ENCODE data around the gene MORN1. TPM values are rescaled to one million over a fixed set of nuclear protein-coding genes. Genes with fewer than 3 reads are reported as not detected.
"Not testable (repeated sequence)": the region's sequence is repeated elsewhere in the genome, so short reads cannot be mapped to it uniquely, and the experiment has no call there.

The MORN1 gene
- total RNA-seq, 1 donor from 2014 or later, result 12.7 TPM

GRCh38 chr1:2330519-2331199, 60.7 kb downstream of the MORN1 start:
- DNase-seq (ENCODE audit: extremely low spot score, unreplicated experiment), result no peak
- TF ChIP-seq, protein P1, sequence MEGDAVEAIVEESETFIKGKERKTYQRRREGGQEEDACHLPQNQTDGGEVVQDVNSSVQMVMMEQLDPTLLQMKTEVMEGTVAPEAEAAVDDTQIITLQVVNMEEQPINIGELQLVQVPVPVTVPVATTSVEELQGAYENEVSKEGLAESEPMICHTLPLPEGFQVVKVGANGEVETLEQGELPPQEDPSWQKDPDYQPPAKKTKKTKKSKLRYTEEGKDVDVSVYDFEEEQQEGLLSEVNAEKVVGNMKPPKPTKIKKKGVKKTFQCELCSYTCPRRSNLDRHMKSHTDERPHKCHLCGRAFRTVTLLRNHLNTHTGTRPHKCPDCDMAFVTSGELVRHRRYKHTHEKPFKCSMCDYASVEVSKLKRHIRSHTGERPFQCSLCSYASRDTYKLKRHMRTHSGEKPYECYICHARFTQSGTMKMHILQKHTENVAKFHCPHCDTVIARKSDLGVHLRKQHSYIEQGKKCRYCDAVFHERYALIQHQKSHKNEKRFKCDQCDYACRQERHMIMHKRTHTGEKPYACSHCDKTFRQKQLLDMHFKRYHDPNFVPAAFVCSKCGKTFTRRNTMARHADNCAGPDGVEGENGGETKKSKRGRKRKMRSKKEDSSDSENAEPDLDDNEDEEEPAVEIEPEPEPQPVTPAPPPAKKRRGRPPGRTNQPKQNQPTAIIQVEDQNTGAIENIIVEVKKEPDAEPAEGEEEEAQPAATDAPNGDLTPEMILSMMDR (IDR thresholded peaks at IDR 0.05), result no peak
- Mint-ChIP-seq H3K27ac (ENCODE audit: unreplicated experiment) (no peak overlapping the region), H3K4me1 (ENCODE audit: unreplicated experiment) (peaks cover 1% of the 10 kb centered on the region), H3K27me3 (ENCODE audit: unreplicated experiment) (no peaks in the 10 kb centered on the region), H3K9me3 (ENCODE audit: unreplicated experiment) (no peaks in the 10 kb centered on the region), H3K4me3 (ENCODE audit: unreplicated experiment) (no peak overlapping the region), H3K36me3 (ENCODE audit: unreplicated experiment) (no peaks in the 10 kb centered on the region)

DNA sequence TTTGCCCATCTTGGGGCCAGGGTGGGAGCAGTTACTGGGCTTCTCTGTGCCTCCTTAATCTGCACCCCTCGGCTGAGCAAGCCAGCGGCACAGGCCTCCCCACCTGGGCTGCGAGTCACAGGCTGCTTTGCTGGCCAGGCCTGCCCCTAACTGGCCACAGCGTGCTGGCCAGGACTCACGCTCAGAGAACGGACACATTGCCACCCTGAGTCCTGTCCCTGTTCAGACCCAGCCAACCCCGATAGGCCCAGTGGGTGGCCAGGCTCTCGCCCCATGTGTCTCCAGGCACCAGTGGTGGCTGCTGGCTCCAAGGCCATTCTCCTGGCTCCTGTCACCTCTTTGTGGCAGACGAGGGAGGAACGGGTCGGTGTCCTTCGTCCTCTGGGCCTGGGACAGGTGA, 61.3 kb downstream of the MORN1 start:
- peaks cover 1% of the 10 kb centered on the region for H3K4me1 Mint-ChIP-seq (ENCODE audit: unreplicated experiment)
- peaks cover 2% of the 10 kb centered on the region for H3K27me3 Mint-ChIP-seq (ENCODE audit: unreplicated experiment)
- TF ChIP-seq, protein P1 (IDR thresholded peaks at IDR 0.05), result no peak
- H3K36me3 Mint-ChIP-seq (ENCODE audit: unreplicated experiment), result no peaks in the 10 kb centered on the region
- H3K9me3 Mint-ChIP-seq (ENCODE audit: unreplicated experiment), result no peaks in the 10 kb centered on the region
- DNase-seq (ENCODE audit: extremely low spot score, unreplicated experiment), result no peak
- H3K4me3 Mint-ChIP-seq (ENCODE audit: unreplicated experiment), result no peak overlapping the region
- H3K27ac Mint-ChIP-seq (ENCODE audit: unreplicated experiment), result no peak overlapping the region

DNA sequence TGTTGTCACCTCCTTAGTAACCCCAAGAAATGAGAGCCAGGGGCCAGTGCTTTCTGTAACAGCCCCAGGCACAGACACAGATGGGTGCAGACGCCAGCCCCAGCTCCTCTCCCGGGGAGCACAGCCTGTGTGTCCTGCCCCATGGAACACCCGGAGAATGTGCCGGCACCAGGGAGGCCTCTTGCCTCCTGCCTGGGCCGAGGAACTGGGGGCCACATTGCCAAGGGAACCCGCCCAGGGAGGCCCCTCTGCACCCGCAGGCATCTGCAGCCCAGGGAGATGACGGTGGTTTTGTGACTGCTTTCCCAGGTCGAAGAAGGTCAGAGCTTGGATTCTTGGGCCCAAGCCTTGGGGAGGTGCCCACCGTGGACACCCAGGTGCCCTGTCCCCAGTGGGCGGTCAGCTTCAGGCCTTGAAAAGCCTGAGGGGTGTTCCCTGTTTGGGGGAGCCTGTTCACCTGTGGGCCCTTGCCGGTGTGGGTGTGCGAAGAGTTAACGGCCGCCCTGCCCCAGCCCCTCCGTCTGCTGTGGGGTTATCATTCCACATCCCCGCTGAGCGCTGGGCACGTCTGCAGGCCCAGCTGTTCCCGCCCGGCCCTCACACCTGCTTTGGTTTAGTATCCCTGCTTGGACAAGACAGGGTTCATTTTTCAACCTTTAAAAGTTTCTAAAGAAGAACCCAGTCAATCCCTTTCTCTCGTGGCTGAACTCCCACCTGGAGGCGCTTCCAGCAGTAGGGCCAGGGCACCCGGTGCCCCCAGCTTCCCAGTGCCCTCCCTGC, 62.5 kb downstream of the MORN1 start:
- H3K9me3 Mint-ChIP-seq (ENCODE audit: unreplicated experiment), result no peaks in the 10 kb centered on the region
- peaks cover 3% of the 10 kb centered on the region for H3K27me3 Mint-ChIP-seq (ENCODE audit: unreplicated experiment)
- DNase-seq (ENCODE audit: extremely low spot score, unreplicated experiment), result no peak
- no peak overlapping the region for H3K27ac Mint-ChIP-seq (ENCODE audit: unreplicated experiment)
- TF ChIP-seq, protein P1 (IDR thresholded peaks at IDR 0.05), result no peak
- H3K4me1 Mint-ChIP-seq (ENCODE audit: unreplicated experiment), result peaks cover 4% of the 10 kb centered on the region
- no peak overlapping the region for H3K4me3 Mint-ChIP-seq (ENCODE audit: unreplicated experiment)
- no peaks in the 10 kb centered on the region for H3K36me3 Mint-ChIP-seq (ENCODE audit: unreplicated experiment)

DNA sequence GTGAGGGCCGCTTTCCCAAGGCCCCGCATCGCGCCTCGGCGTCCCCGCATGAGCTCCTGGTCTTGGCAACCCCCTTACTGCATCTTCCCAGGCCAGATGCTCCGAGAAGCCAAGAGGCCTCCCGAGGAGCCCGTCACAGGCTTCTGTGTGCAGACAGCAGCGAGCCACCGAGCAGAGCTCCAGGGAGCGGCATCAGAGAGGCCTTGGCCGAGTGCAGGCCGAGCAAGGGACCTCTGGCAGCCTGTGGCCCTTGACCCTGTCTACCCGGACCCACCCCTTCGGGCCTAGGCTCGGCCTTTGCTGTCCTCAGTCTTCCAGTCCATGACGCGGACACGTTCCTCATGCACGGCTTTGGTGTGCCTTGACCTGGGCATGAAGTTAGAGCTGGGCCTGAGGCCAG, 63.5 kb downstream of the MORN1 start:
- H3K27me3 Mint-ChIP-seq (ENCODE audit: unreplicated experiment), result peaks cover 3% of the 10 kb centered on the region
- H3K9me3 Mint-ChIP-seq (ENCODE audit: unreplicated experiment), result no peaks in the 10 kb centered on the region
- H3K4me3 Mint-ChIP-seq (ENCODE audit: unreplicated experiment), result no peak overlapping the region
- DNase-seq (ENCODE audit: extremely low spot score, unreplicated experiment), result no peak
- H3K36me3 Mint-ChIP-seq (ENCODE audit: unreplicated experiment), result no peaks in the 10 kb centered on the region
- TF ChIP-seq, protein P1 (IDR thresholded peaks at IDR 0.05), result no peak
- peaks cover 4% of the 10 kb centered on the region for H3K4me1 Mint-ChIP-seq (ENCODE audit: unreplicated experiment)
- H3K27ac Mint-ChIP-seq (ENCODE audit: unreplicated experiment), result no peak overlapping the region

GRCh38 chr1:2327162-2327561, 64.2 kb downstream of the MORN1 start:
- H3K4me1 Mint-ChIP-seq (ENCODE audit: unreplicated experiment); H3K36me3 Mint-ChIP-seq (ENCODE audit: unreplicated experiment); H3K27me3 Mint-ChIP-seq (ENCODE audit: unreplicated experiment); H3K9me3 Mint-ChIP-seq (ENCODE audit: unreplicated experiment); H3K4me3 Mint-ChIP-seq (ENCODE audit: unreplicated experiment); DNase-seq (ENCODE audit: extremely low spot score, unreplicated experiment): not testable (repeated sequence)
- peak overlapping the region; percentile 5 for H3K27ac Mint-ChIP-seq (ENCODE audit: unreplicated experiment)
